Karpas-422 (cell line): ENCODE measurements around the gene INSIG1. TPM values are rescaled to one million over a fixed set of nuclear protein-coding genes. Genes with fewer than 3 reads are reported as not detected.

Experiments used
- DNase-seq: peaks from one replicate; pipeline ENCODE4 v3.0.0-alpha.2; 2015
- H2AFZ ChIP-seq: fragments of 200-600 bp; sonication (generic); 2 replicates; pipeline ENCODE4 v1.6.1; 2014; ENCODE audit warnings: antibody characterized with exemption, low read length, mixed read lengths
- H3K27ac ChIP-seq: fragments of 200-600 bp; sonication (generic); 2 replicates; pipeline ENCODE4 v1.5.1; 2014; ENCODE audit warnings: mild to moderate bottlenecking, low read length, moderate library complexity
- H3K27me3 ChIP-seq: fragments of 200-600 bp; sonication (generic); 2 replicates; pipeline ENCODE4 v1.6.1; 2014; ENCODE audit warnings: low read length, mixed read lengths
- H3K36me3 ChIP-seq: fragments of 200-600 bp; sonication (generic); 2 replicates; pipeline ENCODE4 v1.6.1; 2014; ENCODE audit warnings: low read length, mixed read lengths; ENCODE audit not compliant: insufficient read depth
- H3K4me1 ChIP-seq: fragments of 200-600 bp; sonication (generic); 2 replicates; pipeline ENCODE4 v1.6.1; 2014; ENCODE audit warnings: mild to moderate bottlenecking, low read length, mixed read lengths
- H3K4me2 ChIP-seq: fragments of 200-600 bp; sonication (generic); 2 replicates; pipeline ENCODE4 v1.6.1; 2014; ENCODE audit warnings: low read length, low read depth, mild to moderate bottlenecking; ENCODE audit not compliant: poor library complexity, severe bottlenecking
- H3K4me3 ChIP-seq: fragments of 200-600 bp; sonication (generic); 2 replicates; pipeline ENCODE4 v1.5.1; 2014; ENCODE audit warnings: mild to moderate bottlenecking, antibody characterized with exemption, low read length, mixed read lengths
- H3K79me2 ChIP-seq: fragments of 200-600 bp; sonication (generic); 2 replicates; pipeline ENCODE4 v1.6.1; 2014; ENCODE audit warnings: mild to moderate bottlenecking, low read length, mixed read lengths
- H3K9ac ChIP-seq: fragments of 200-600 bp; sonication (generic); 2 replicates; pipeline ENCODE4 v1.6.0; 2014; ENCODE audit warnings: low read length
- H3K9me2 ChIP-seq: fragments of 200-600 bp; sonication (generic), shearing (Covaris generic); replicated peaks from 2 replicates; pipeline ENCODE4 v1.6.0; 2014; ENCODE audit warnings: mild to moderate bottlenecking, low read length, moderate library complexity; ENCODE audit not compliant: insufficient read depth
- H3K9me3 ChIP-seq: fragments of 300-700, 200-600 bp; sonication (generic); 2 replicates; pipeline ENCODE4 v1.6.1; 2014; ENCODE audit warnings: low read length, mixed read lengths
- H4K20me1 ChIP-seq: fragments of 200-600 bp; sonication (generic); 2 replicates; pipeline ENCODE4 v1.6.1; 2014; ENCODE audit warnings: mild to moderate bottlenecking, antibody characterized with exemption, low read length, low read depth; ENCODE audit not compliant: insufficient read depth
- total RNA-seq: library from RNA; depleted of rRNA; stranded (reverse); fragments of >200 nt; shearing (Covaris generic); gene quantifications from 2 replicates; pipeline ENCODE4 v1.2.3, GENCODE V29; 2014; ENCODE audit warnings: low replicate concordance

Gene INSIG1
- total RNA-seq, 1 experiment from 2014 or later: 249 TPM

DNA sequence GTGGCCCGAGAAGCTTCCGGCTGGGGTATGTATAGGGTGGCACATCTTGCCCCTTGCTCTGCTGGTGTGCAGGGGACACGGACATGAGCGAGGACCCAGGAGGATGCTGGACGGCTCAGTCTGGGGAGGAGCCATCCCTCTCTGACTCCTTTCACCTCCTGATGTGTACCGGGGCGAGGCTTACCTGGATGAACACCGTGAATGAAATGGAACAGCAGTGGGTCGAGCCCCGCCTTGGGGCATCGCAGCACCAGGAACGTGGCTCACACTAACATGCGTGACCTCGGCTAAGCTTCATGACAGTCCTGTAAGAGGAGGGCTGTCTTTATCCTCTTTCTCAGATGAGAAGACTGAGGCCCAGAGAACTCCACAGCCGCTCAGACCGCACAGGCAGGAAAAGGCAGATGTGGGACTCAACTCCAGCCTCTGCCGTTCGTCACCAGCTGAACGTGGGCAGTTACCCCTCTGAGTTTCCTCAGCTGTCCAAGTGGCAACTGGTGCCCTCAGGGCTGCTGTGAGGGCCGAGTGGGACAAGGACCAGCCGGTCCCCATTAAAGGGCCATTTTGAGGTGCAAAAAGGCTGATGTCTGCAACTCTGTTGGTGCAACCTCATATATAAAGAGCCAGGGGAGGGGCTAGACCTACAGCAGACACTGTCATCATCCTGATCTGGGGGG is 54.5 kb downstream of the INSIG1 start:
- Histone ChIP-seq H3K27ac (no peak overlapping the region), H3K27me3 (no peaks in the 10 kb centered on the region), H3K9ac (no peak overlapping the region), H3K36me3 (no peaks in the 10 kb centered on the region), H3K9me3 (no peaks in the 10 kb centered on the region), H3K4me2 (no peak overlapping the region), H3K4me3 (no peak overlapping the region), H3K4me1 (no peaks in the 10 kb centered on the region), H4K20me1 (0 out of 2 replicates have a peak, but pooled peaks cover 3% of the 10 kb centered on the region), H2AFZ (no peak overlapping the region), H3K9me2 (no peaks in the 10 kb centered on the region), H3K79me2 (no peaks in the 10 kb centered on the region)
- no peak for DNase-seq

DNA sequence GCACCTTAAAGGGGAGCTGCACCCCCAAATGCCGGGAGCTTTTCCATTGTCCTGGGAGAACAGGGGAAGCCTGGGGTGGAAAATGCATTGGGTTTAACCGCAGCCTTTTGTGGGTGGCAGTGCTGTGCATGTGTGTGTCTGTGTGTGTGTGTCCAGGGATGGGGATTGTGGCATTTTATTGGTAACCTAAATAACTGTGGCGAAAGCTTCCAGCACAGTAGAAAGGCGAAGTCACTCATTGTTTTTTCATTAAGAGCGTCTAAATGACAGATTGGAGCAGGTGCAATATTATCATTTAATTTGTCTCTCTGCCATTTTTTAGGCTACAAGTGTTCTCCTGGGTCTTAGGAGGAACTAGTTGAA is 55.1 kb downstream of the INSIG1 start:
- H4K20me1 ChIP-seq: 0 out of 2 replicates have a peak, but pooled peaks cover 3% of the 10 kb centered on the region
- H3K79me2 ChIP-seq: no peaks in the 10 kb centered on the region
- H2AFZ ChIP-seq: no peak overlapping the region
- no peak for DNase-seq
- no peaks in the 10 kb centered on the region for H3K27me3 ChIP-seq
- H3K4me3 ChIP-seq: no peak overlapping the region
- no peaks in the 10 kb centered on the region for H3K36me3 ChIP-seq
- no peaks in the 10 kb centered on the region for H3K9me3 ChIP-seq
- H3K9me2 ChIP-seq: no peaks in the 10 kb centered on the region
- H3K9ac ChIP-seq: no peak overlapping the region
- H3K4me1 ChIP-seq: no peaks in the 10 kb centered on the region
- no peak overlapping the region for H3K4me2 ChIP-seq
- H3K27ac ChIP-seq: no peak overlapping the region

DNA sequence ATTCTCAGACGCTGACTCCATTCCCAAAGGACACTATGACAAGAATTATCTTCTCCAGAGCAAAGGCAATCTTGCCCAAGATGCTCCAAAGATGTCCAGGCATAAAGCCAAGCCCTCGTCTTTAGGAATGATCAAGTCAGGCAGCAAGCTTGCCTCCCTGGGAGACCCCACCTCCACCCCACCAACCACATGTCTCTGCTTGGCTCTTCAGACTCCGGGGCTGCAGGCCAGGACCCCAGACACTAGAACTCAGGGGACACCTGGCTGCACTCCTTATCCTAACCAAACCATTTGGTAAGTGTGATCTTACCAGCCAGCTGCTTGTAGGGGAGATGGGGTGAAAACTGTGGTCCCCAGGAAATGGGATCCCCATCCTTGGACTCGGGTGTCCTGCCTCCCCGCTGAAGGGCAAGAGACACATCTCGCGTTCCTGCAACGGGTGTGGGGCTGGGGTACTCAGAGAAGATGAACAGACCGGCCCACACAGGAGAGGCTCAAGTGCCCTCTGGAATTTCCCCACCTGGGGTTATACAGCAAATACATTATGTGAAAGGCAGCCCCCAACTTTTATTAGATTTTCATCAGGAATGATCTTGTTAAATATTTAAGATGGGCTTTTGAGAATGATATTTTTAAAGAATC is 55.7 kb downstream of the INSIG1 start:
- H4K20me1 ChIP-seq: 0 out of 2 replicates have a peak, but pooled peaks cover 3% of the 10 kb centered on the region
- H3K4me3 ChIP-seq: no peak overlapping the region
- H3K36me3 ChIP-seq: no peaks in the 10 kb centered on the region
- DNase-seq: no peak
- H3K9me2 ChIP-seq: no peaks in the 10 kb centered on the region
- H3K4me1 ChIP-seq: no peaks in the 10 kb centered on the region
- H3K27ac ChIP-seq: no peak overlapping the region
- no peak overlapping the region for H3K4me2 ChIP-seq
- H3K79me2 ChIP-seq: no peaks in the 10 kb centered on the region
- H3K27me3 ChIP-seq: no peaks in the 10 kb centered on the region
- H2AFZ ChIP-seq: no peak overlapping the region
- no peaks in the 10 kb centered on the region for H3K9me3 ChIP-seq
- no peak overlapping the region for H3K9ac ChIP-seq

DNA sequence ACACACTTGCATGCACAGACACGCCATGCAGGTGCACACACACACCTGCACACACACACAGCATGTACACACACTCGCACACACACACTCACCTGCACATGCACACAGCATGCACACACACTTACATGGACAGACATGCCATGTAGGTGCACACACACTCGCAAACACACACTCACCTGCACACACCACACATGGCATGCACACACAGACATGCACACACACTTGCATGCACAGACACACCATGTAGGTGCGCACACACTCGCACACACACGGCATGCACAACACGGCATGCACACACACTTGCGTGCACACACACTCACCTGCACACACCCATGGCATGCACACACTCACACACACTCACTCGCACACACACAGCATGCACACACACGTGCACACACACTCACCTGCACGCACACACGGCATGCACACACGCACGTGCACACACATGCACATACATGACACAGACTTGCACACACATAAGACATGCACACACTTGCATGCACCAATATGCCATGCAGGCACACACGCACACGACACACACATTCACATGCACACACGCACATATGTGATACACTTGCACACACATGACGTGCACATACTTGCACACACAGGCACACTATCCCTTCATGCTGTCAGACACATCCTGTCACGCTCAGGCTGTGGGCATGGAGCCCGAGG is 56.8 kb downstream of the INSIG1 start:
- Histone ChIP-seq H3K27ac (no peak overlapping the region), H3K9ac (no peak overlapping the region), H3K4me2 (no peak overlapping the region), H3K36me3 (no peaks in the 10 kb centered on the region), H3K4me3 (no peak overlapping the region), H3K27me3 (no peaks in the 10 kb centered on the region), H2AFZ (no peak overlapping the region), H3K79me2 (no peaks in the 10 kb centered on the region), H3K4me1 (no peaks in the 10 kb centered on the region), H3K9me2 (no peaks in the 10 kb centered on the region), H4K20me1 (0 out of 2 replicates have a peak, but pooled peaks cover 3% of the 10 kb centered on the region), H3K9me3 (no peaks in the 10 kb centered on the region)
- no peak for DNase-seq

DNA sequence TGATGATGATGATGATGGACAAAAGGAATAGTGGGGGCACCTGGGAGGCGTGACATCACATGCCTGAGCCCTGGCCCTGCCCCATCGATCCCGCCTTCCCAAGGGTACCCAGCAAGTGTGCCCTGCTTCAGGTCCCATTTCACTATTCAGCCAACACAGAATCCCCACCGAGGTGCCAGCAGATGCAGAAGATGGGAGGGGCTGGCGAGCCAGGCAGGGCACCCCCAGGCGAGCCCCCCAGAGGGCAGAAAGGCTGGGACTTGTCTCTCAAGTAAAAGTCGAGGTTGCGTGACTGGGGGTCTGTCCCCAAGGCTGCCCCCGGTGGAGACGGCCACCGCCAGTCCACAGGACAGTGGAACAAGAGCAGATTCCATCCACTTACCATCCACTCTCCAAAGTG is 57.5 kb downstream of the INSIG1 start:
- H2AFZ ChIP-seq: no peak overlapping the region
- H3K36me3 ChIP-seq: no peaks in the 10 kb centered on the region
- H4K20me1 ChIP-seq: 0 out of 2 replicates have a peak, but pooled peaks cover 3% of the 10 kb centered on the region
- no peak for DNase-seq
- H3K9ac ChIP-seq: no peak overlapping the region
- no peaks in the 10 kb centered on the region for H3K9me2 ChIP-seq
- H3K79me2 ChIP-seq: no peaks in the 10 kb centered on the region
- H3K9me3 ChIP-seq: no peaks in the 10 kb centered on the region
- H3K4me3 ChIP-seq: no peak overlapping the region
- H3K4me1 ChIP-seq: no peaks in the 10 kb centered on the region
- H3K27me3 ChIP-seq: no peaks in the 10 kb centered on the region
- H3K4me2 ChIP-seq: no peak overlapping the region
- H3K27ac ChIP-seq: no peak overlapping the region

DNA sequence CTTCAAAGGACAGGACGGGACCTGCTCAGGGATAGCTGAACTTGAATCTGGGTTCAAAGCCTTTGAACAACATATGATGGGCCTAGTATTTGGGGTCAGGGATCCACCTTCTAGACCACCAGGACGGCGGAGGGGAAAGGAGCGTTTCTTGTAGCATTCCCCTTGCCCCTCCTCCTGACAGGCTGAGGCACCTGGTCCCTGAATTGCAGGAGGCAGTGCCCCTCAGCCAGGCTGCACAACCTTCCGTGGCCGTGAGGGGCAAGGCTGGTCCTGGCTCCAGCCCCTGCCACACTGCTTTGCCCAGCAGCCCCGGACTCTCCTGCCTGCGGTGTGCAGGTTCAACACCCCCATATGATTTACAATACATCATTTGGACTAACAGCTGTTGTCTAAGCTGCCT is 58.1 kb downstream of the INSIG1 start:
- Histone ChIP-seq H3K79me2 (no peaks in the 10 kb centered on the region), H2AFZ (no peak overlapping the region), H3K27ac (no peak overlapping the region), H3K9ac (no peak overlapping the region), H3K4me1 (no peaks in the 10 kb centered on the region), H3K9me3 (no peaks in the 10 kb centered on the region), H3K9me2 (no peaks in the 10 kb centered on the region), H3K4me3 (no peak overlapping the region), H4K20me1 (0 out of 2 replicates have a peak, but pooled peaks cover 3% of the 10 kb centered on the region), H3K27me3 (no peaks in the 10 kb centered on the region), H3K4me2 (no peak overlapping the region), H3K36me3 (no peaks in the 10 kb centered on the region)
- DNase-seq: no peak

DNA sequence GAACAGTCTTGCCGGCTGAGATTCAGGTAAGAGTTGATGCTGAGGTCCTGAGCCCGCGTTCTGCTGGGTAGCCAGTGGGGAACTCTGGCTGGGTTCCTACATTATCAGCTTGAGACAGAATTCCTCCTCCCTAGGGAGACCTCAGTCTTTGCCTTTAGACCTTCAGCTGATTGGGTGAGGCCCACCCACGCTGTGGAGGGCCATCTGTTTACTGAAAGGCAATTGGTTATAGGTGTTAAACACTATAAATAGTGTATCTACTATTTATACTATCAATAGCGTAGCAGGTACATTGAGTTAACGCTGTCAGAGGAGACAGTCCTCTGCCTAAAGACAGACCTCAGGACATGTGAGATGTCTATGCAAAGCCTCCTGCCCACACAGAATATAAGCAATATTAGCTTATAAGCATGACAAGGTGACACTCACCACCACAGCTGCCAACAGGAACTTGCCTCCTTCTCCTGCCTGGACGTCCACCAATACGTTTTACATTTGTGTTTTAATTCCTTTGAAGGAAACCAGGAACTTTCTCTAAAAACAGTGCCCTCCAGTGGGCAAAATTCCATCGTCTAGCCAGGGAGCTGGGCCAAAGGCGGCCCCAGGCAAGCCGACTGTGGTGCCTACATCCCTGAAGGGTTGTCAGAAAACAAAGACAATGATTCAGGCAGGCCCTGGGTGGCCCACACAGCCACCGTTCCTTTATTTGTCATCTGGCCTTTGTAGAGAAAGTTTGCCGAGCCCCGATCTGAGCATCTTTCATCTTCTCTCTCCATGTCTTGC is 58.8 kb downstream of the INSIG1 start:
- H3K4me3 ChIP-seq: no peak overlapping the region
- H2AFZ ChIP-seq: no peak overlapping the region
- no peaks in the 10 kb centered on the region for H3K4me1 ChIP-seq
- no peaks in the 10 kb centered on the region for H3K36me3 ChIP-seq
- no peak overlapping the region for H3K27ac ChIP-seq
- no peaks in the 10 kb centered on the region for H3K9me3 ChIP-seq
- peak; percentile 44 for DNase-seq
- H3K9ac ChIP-seq: no peak overlapping the region
- H4K20me1 ChIP-seq: 0 out of 2 replicates have a peak, but pooled peaks cover 3% of the 10 kb centered on the region
- H3K27me3 ChIP-seq: no peaks in the 10 kb centered on the region
- H3K9me2 ChIP-seq: no peaks in the 10 kb centered on the region
- H3K79me2 ChIP-seq: no peaks in the 10 kb centered on the region
- H3K4me2 ChIP-seq: no peak overlapping the region
